Kidney (tissue), 14 donors: ENCODE results near the gene SLC35G3. TPM values are rescaled to one million over a fixed set of nuclear protein-coding genes. Genes with fewer than 3 reads are reported as not detected.

ENCODE experiments used
- DNase-seq, 5 donors: peaks; one replicate each; pipeline ENCODE4 v3.0.0-alpha.2; 2013 to 2020
- FAIRE-seq: peaks from 2 replicates; lab custom pipeline; 2012; peaks lifted over from hg19 to GRCh38; lab: Jason Lieb, UNC
- H3K27ac ChIP-seq, 2 donors: one replicate each; pipeline ENCODE4 v1.7.0; 2013; ENCODE audit warnings: low read depth in 2 of 2, low read length in 2 of 2, inconsistent platforms in 1 of 2
- H3K27me3 ChIP-seq: one replicate; pipeline ENCODE4 v1.7.1; 2013; ENCODE audit warnings: low read length, inconsistent platforms; ENCODE audit not compliant: control insufficient read depth, insufficient read depth
- H3K36me3 ChIP-seq, 3 donors: one replicate each; pipeline versions ENCODE4 v1.7.0 to v1.7.1; 2013; ENCODE audit warnings: low read length in 3 of 3, control low read depth in 1 of 3, inconsistent platforms in 1 of 3; ENCODE audit not compliant: insufficient read depth in 3 of 3, control insufficient read depth in 2 of 3
- H3K4me1 ChIP-seq, 3 donors: one replicate each; pipeline versions ENCODE4 v1.7.0 to v1.7.1; 2013; ENCODE audit warnings: low read length in 3 of 3, inconsistent platforms in 1 of 3, low read depth in 1 of 3; ENCODE audit not compliant: control insufficient read depth in 2 of 3, insufficient read depth in 2 of 3
- H3K4me3 ChIP-seq, 3 donors: one replicate each; pipeline versions ENCODE4 v1.7.0 to v1.8.1; 2013; ENCODE audit warnings: low read length in 3 of 3, control low read depth in 1 of 3, inconsistent platforms in 1 of 3
- H3K9ac ChIP-seq, 3 donors: one replicate each; pipeline versions ENCODE4 v1.7.0 to v1.7.1; 2013; ENCODE audit warnings: low read length in 3 of 3, control low read depth in 1 of 3, inconsistent platforms in 1 of 3
- H3K9me3 ChIP-seq, 3 donors: one replicate each; pipeline versions ENCODE4 v1.7.0 to v1.7.1; 2013; ENCODE audit warnings: low read length in 3 of 3, control low read depth in 1 of 3, inconsistent platforms in 1 of 3; ENCODE audit not compliant: control insufficient read depth in 2 of 3, insufficient read depth in 1 of 3
- intact Hi-C: fragments of 100-400 bp; cut with DNase I; formaldehyde crosslinking; loops from one replicate; pipeline ENCODE4 v1.11.1; 2022
- polyA plus RNA-seq: library from polyadenylated mRNA; stranded (reverse); fragments of 350-450 nt; fragmentation: Illumina TruSeq; extraction: RNeasy Lipid Tissue Mini Kit (QIAGEN cat#74804); gene quantifications from one replicate; pipeline ENCODE4 v1.2.3, GENCODE V29; 2014; ENCODE audit warnings: low read depth, low replicate concordance; ENCODE audit not compliant: insufficient read depth
- total RNA-seq: library from RNA; stranded (reverse); fragmentation: NEBNext Ultra II Directional; extraction: Animal tissue kit (Norgen Biotek cat#: 25700); gene quantifications from one replicate; pipeline ENCODE4 v1.2.1, GENCODE V29; 2021
- TF ChIP-seq, protein P1 (sequence below): IDR thresholded peaks from 3 replicates; pipeline ENCODE4 v1.5.1; 2012; ENCODE audit warnings: mild to moderate bottlenecking, moderate library complexity, borderline replicate concordance; ENCODE audit not compliant: insufficient read depth; ENCODE audit errors: extremely low read depth
- donor health status: control.
- donor health status: control.
- donor health status: control.
- donor health status: control.
- donor health status: control.
- donor health status: DM: yes; HTN: yes; CAD: no.
- donor health status: Normal renal cell carcinoma (clear cell type).

The SLC35G3 gene
- total and polyA plus RNA-seq, 2 donors from 2014 or later: not detected

DNA sequence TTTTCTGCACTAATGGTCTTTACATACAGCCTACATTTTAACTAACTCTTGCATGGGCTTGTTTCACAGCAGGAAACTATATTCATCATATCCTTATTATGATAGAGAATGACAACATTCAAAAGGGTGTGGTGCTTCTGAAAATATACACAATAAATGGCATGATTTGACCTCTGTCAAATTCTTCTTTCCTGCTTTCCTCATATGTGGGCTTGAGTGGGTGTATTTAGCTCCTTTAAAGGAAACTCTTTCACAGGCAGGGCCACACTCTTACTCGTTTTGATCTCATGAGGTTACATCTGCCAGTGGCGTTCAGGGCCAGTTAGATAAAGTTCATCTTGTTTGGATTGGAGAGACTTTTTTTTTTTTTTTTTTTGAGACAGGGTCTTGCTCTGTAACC, 6.1 kb downstream of the SLC35G3 start:
- FAIRE-seq: no peak

DNA sequence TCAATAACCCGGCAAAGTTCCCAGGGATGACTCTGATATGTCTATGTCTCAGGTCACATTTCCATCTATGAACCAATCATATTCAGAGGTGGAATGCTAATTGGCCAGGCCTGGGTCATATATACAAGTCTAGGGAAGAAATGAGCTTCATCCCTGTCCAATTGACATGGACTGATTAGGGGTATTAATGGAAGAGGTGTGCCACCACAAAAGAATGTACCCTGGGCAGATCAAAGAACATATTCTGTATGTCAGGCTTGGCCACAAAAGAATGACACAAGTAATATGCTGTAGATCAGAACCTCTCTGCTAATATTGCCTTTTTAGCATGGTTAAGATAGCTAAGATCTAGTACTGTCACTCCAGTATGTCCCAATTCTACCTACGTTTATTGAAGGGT, 6.7 kb downstream of the SLC35G3 start:
- no peak overlapping the region for H3K27ac ChIP-seq
- DNase-seq (no peak), FAIRE-seq (no peak)
- TF ChIP-seq, protein P1, sequence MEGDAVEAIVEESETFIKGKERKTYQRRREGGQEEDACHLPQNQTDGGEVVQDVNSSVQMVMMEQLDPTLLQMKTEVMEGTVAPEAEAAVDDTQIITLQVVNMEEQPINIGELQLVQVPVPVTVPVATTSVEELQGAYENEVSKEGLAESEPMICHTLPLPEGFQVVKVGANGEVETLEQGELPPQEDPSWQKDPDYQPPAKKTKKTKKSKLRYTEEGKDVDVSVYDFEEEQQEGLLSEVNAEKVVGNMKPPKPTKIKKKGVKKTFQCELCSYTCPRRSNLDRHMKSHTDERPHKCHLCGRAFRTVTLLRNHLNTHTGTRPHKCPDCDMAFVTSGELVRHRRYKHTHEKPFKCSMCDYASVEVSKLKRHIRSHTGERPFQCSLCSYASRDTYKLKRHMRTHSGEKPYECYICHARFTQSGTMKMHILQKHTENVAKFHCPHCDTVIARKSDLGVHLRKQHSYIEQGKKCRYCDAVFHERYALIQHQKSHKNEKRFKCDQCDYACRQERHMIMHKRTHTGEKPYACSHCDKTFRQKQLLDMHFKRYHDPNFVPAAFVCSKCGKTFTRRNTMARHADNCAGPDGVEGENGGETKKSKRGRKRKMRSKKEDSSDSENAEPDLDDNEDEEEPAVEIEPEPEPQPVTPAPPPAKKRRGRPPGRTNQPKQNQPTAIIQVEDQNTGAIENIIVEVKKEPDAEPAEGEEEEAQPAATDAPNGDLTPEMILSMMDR: no peak
- H3K9me3 ChIP-seq: no peaks in the 10 kb centered on the region
- H3K4me1 ChIP-seq: no peaks in the 10 kb centered on the region
- intact Hi-C loops: no loop called here
- H3K27me3 ChIP-seq: no peaks in the 10 kb centered on the region
- no peaks in the 10 kb centered on the region for H3K36me3 ChIP-seq
- H3K9ac ChIP-seq: no peak overlapping the region
- no peak overlapping the region for H3K4me3 ChIP-seq

More for the DNA sequence above, 6.1 kb downstream of the SLC35G3 start:
- H3K4me1 ChIP-seq: no peaks in the 10 kb centered on the region
- TF ChIP-seq, protein P1: no peak
- H3K27me3 ChIP-seq: no peaks in the 10 kb centered on the region
- H3K9ac ChIP-seq: no peak overlapping the region
- intact Hi-C loops: no loop called here
- H3K36me3 ChIP-seq: no peaks in the 10 kb centered on the region
- peak in 1 of 5 donors; percentile 2 for DNase-seq
- no peak overlapping the region for H3K4me3 ChIP-seq
- H3K27ac ChIP-seq: no peak overlapping the region
- H3K9me3 ChIP-seq: no peaks in the 10 kb centered on the region

DNA sequence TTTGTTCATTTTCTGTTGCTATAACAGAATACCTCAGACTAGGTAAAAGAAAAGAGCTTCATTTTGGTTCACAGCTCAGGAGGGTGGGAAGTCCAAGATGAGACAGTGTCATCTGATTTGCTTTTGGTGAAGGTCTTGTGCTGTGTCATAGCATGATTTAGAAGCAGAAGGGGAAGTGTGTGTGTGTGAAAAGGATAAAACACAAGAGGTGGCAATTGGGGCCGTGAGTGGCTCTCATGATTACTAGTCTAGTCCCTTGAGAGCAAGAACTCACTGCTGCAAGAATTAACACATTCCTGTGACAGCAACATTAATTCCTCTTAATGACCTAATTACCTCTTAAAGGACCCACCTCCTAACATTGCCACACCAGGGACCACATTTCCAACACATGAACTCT, 8.3 kb downstream of the SLC35G3 start:
- Histone ChIP-seq H3K27ac (no peak overlapping the region), H3K36me3 (no peaks in the 10 kb centered on the region), H3K4me3 (no peak overlapping the region), H3K9ac (no peak overlapping the region), H3K9me3 (no peaks in the 10 kb centered on the region), H3K4me1 (no peaks in the 10 kb centered on the region), H3K27me3 (no peaks in the 10 kb centered on the region)
- DNase-seq (no peak), FAIRE-seq (no peak)
- TF ChIP-seq, protein P1: no peak
- intact Hi-C loops: no loop called here

DNA sequence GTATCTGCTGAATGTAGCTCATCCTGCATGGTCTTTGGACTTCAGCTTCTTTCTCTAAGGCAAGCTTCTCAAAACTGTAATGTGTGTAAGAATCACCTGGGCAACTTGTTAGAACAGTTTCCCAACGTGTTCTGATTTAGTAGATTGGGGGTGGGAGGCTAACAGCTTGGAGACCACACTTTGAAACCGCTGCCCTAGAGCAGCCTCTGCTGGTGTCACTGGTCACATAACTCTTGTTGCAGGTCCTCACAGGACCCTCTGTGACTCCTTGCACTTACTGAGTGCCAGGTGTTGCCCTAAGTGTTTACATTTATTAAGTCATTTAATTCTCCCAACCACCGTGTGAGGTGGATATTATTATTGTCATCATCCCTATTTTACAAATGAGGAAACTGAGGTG, 9.9 kb downstream of the SLC35G3 start:
- DNase-seq (no peak), FAIRE-seq (no peak)
- no peak overlapping the region for H3K27ac ChIP-seq
- no peaks in the 10 kb centered on the region for H3K27me3 ChIP-seq
- TF ChIP-seq, protein P1: no peak
- H3K9ac ChIP-seq: no peak overlapping the region
- no peaks in the 10 kb centered on the region for H3K4me1 ChIP-seq
- H3K4me3 ChIP-seq: no peak overlapping the region
- intact Hi-C loops: no loop called here
- no peaks in the 10 kb centered on the region for H3K9me3 ChIP-seq
- H3K36me3 ChIP-seq: no peaks in the 10 kb centered on the region
